GM12875 (cell line): ENCODE data around the gene TRERF1.

Experiments
- H3K4me3 ChIP-seq: one replicate; pipeline ENCODE4 v1.5.1; 2011; ENCODE audit warnings: low read depth, low read length, control low read depth
- CTCF ChIP-seq: IDR thresholded peaks from 2 replicates; pipeline ENCODE4 v1.5.1; 2011; ENCODE audit warnings: low read depth, mild to moderate bottlenecking, control low read depth, inconsistent platforms, low read length, moderate library complexity, borderline replicate concordance; ENCODE audit not compliant: insufficient read depth

Gene TRERF1

GRCh38 chr6:42401613-42401951, 50.1 kb downstream of the TRERF1 start:
- no peak overlapping the region for H3K4me3 ChIP-seq
- no peak for TF ChIP-seq CTCF

GRCh38 chr6:42400886-42401612, 50.7 kb downstream of the TRERF1 start:
- no peak overlapping the region for H3K4me3 ChIP-seq
- no peak for TF ChIP-seq CTCF

- no peak overlapping the region for H3K4me3 ChIP-seq
- TF ChIP-seq CTCF: no peak
Observed at GRCh38 chr6:42400061-42400760, 51.5 kb downstream of the TRERF1 start.

GRCh38 chr6:42396720-42397119, 55.0 kb downstream of the TRERF1 start:
- no peak overlapping the region for H3K4me3 ChIP-seq
- TF ChIP-seq CTCF: 0 out of 2 replicates have a peak, but pooled peaks have one; percentile 12

GRCh38 chr6:42394881-42395620, 56.7 kb downstream of the TRERF1 start:
- no peak for TF ChIP-seq CTCF

GRCh38 chr6:42394151-42394550, 57.6 kb downstream of the TRERF1 start:
- TF ChIP-seq CTCF: no peak
- no peak overlapping the region for H3K4me3 ChIP-seq

More at GRCh38 chr6:42394881-42395620, 56.7 kb downstream of the TRERF1 start:
- no peak overlapping the region for H3K4me3 ChIP-seq
